Measurements from ENCODE around the gene RIBC2. TPM values are rescaled to one million over a fixed set of nuclear protein-coding genes. Genes with fewer than 3 reads are reported as not detected.

RIBC2 gene
- total and polyA plus RNA-seq, 9 of the 15 experiments (the other 6 are each of a cell fraction or from before 2014, with no cell fraction given), result not detected

DNA sequence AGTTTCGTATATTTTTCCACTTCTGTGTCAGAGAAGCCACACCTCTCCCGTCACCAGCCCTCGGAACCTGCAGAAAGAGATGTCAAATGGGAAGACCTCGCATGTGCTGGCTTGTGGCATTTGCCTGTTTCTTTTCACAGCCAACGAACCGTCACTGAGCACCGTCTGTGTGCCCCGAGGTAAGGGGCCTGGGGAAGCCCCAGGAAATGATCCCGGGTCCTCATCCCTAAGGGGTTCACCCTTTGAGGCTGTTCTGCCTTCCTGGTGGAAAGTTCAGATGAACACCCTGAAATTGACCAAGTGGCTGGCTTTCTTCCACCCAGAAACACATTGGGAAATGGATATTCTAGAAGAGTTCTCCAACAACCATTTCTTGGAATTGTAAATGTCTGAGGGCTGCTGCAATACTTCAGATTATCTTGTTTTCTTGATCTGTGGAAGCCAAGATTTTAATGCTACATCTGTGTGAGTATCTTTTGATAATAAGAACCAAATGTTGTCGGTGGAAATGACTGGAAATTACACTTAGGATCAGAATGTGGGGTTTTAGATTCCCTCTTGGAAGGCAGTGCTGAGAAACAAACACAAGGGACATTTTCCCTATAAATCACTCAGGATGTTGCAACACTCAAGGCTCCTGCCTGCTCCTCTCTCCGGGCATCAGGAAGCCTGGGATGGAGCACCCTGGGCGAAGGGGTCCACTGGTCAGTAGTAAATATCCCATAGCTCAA is 37.6 kb downstream of the RIBC2 start:
- ChIA-PET POLR2A (no interaction called here), CTCF (ENCODE audit: low intra/inter-chr PET ratio) (no interaction called here)
- ATAC-seq (no peak), FAIRE-seq (no peak), DNase-seq (ENCODE audit: extremely low read depth in 1 of 4, low spot score in 3 of 4) (no peak)
- Histone ChIP-seq H2AFZ (ENCODE audit: low read depth, low read length) (no peak overlapping the region), H4K20me1 (replicated peaks; ENCODE audit: control insufficient read depth, insufficient read depth, low read length) (no peaks in the 10 kb centered on the region), H3K4me3 (no peak overlapping the region), H3K36me3 (ENCODE audit: control insufficient read depth, insufficient read depth, low read length) (no peaks in the 10 kb centered on the region), H3K4me1 (replicated peaks in 1 of 2; ENCODE audit: control insufficient read depth in 2 of 2, insufficient read depth in 2 of 2, low read length in 2 of 2) (no peaks in the 10 kb centered on the region), H3K9me1 (ENCODE audit: control insufficient read depth, insufficient read depth, low read length) (no peaks in the 10 kb centered on the region), H3K9ac (ENCODE audit: insufficient read depth in 1 of 2, low read depth in 2 of 2, low read length in 2 of 2) (no peak overlapping the region), H3K79me2 (ENCODE audit: control insufficient read depth, insufficient read depth, low read length) (no peaks in the 10 kb centered on the region), H3K9me3 (replicated peaks; ENCODE audit: control insufficient read depth, insufficient read depth, low read depth, low read length) (no peaks in the 10 kb centered on the region), H3K27ac (ENCODE audit: extremely low read depth, low read depth, low read length) (no peak overlapping the region), H3K4me2 (ENCODE audit: insufficient read depth, low read length) (no peak overlapping the region), H3K27me3 (ENCODE audit: control insufficient read depth in 2 of 2, insufficient read depth in 2 of 2, low read length in 2 of 2) (peaks cover 4 to 36% of the 10 kb centered on the region in 2 experiments; a peak in 3 of 5 replicates)
- intact Hi-C loops (cut with micrococcal nuclease), result no loop called here
- no peak for TF ChIP-seq CXXC5 (CRISPR knock-in tag; IDR thresholded peaks at IDR 0.05)
- TF ChIP-seq BHLHE40 (IDR thresholded peaks at IDR 0.05; ENCODE audit: low read length), result no peak
- no peak for TF ChIP-seq TSC22D4 (tag; IDR thresholded peaks at IDR 0.05)
- no peak for TF ChIP-seq MEF2D (tag; conservative IDR thresholded peaks at IDR 0.05; ENCODE audit: low read depth)
- no peak for TF ChIP-seq MED1 (CRISPR knock-in tag; IDR thresholded peaks at IDR 0.05; ENCODE audit: borderline replicate concordance)
- no peak for TF ChIP-seq GTF2E2 (tag; IDR thresholded peaks at IDR 0.05)
- TF ChIP-seq SRSF1 (IDR thresholded peaks at IDR 0.05; ENCODE audit: low read depth, low read length), result no peak
- no peak for TF ChIP-seq ZNF77 (CRISPR knock-in tag; IDR thresholded peaks at IDR 0.05)
- no peak for TF ChIP-seq MEF2A (IDR thresholded peaks at IDR 0.05; ENCODE audit: control insufficient read depth, low read depth, low read length)
- no peak for TF ChIP-seq ARHGAP35 (IDR thresholded peaks at IDR 0.05; ENCODE audit: partially characterized antibody)
- no peak for TF ChIP-seq HNRNPUL1 (IDR thresholded peaks at IDR 0.05; ENCODE audit: low read length)
- in situ Hi-C loops (cut with MboI), result loop anchor here (10.0 kb wide), 1 partner anchor 346 kb away; no protein-coding TSS in a partner anchor
- WGBS (ENCODE audit: insufficient coverage, low coverage, missing lambda C conversion rate), result 1% methylated on average over 9 of the region's 12 CpGs
- no TSS peak for BruUV-seq (replicated peaks)
